ENCODE data around the gene WWOX. TPM values are rescaled to one million over a fixed set of nuclear protein-coding genes. Genes with fewer than 3 reads are reported as not detected.

Gene WWOX
- total and polyA plus RNA-seq, 2 donors (not counting 1 experiment from before 2014, with no cell fraction given), result 10.5 to 42.3 TPM

DNA sequence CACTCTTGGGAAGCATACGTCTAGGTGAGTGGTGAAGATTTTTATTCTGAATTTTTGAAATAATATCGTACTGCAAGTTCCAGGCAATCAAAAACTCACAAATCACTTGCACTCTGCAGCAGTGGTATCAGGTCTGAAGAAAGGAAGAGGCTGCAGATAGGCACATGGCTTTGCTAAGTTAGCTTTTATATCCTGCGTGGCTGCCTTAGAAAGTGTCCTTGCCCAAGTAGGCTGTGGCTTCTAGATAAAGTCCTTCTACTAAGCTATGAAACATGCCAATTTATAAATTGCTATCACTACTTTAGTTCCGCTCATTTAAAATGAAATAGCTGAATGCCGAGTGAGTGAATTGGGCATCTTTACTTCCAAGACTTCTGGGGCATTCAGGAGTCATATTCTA, 17.9 kb downstream of the WWOX start:
- Mint-ChIP-seq H3K4me1 (no peaks in the 10 kb centered on the region), H3K4me3 (no peak overlapping the region), H3K27ac (no peak overlapping the region), H3K27me3 (no peaks in the 10 kb centered on the region), H3K9me3 (ENCODE audit: insufficient read depth) (no peaks in the 10 kb centered on the region)
- Histone ChIP-seq H3K79me2 (ENCODE audit: control insufficient read depth, insufficient read depth, low read length) (no peaks in the 10 kb centered on the region), H4K20me1 (ENCODE audit: control insufficient read depth, insufficient read depth, low read length, poor library complexity, severe bottlenecking) (no peaks in the 10 kb centered on the region), H3K4me1 (ENCODE audit: control insufficient read depth in 2 of 2, insufficient read depth in 2 of 2, low read length in 2 of 2) (no peaks in the 10 kb centered on the region), H3K4me2 (replicated peaks; ENCODE audit: low read depth, low read length, poor library complexity, severe bottlenecking) (no peak overlapping the region), H3K4me3 (ENCODE audit: control extremely low read depth in 1 of 5, extremely low read depth in 1 of 5, insufficient read depth in 1 of 5, low read depth in 2 of 5, low read length in 4 of 5) (no peak overlapping the region), H3K27ac (ENCODE audit: low read length in 2 of 2) (no peak overlapping the region), H2AFZ (ENCODE audit: insufficient read depth, low read depth, low read length, poor library complexity, severe bottlenecking) (no peak overlapping the region), H3K9me3 (ENCODE audit: control extremely low read depth in 1 of 3, control insufficient read depth in 2 of 3, insufficient read depth in 1 of 3, low read length in 2 of 3) (no peaks in the 10 kb centered on the region), H3K36me3 (replicated peaks in 1 of 2; ENCODE audit: control extremely low read depth in 1 of 2, control insufficient read depth in 1 of 2, extremely low read depth in 1 of 2, insufficient read depth in 2 of 2, low read length in 1 of 2) (peaks cover 3 to 18% of the 10 kb centered on the region in 2 experiments), H3K27me3 (replicated peaks in 1 of 4; ENCODE audit: control extremely low read depth in 1 of 4, control insufficient read depth in 3 of 4, insufficient read depth in 4 of 4, low read length in 3 of 4) (no peaks in the 10 kb centered on the region), H3K9ac (ENCODE audit: low read length) (no peak overlapping the region)
- ChIA-PET CTCF (interaction anchor here (1.0 kb wide), 1 partner anchor 9 kb away, joined by 3 read pairs; no protein-coding TSS in a partner anchor), POLR2A (no interaction called here)
- ATAC-seq (ENCODE audit: low read depth) (no peak), DNase-seq (no peak)
- no CpG with 5 or more reads among the region's 5 CpGs for WGBS (ENCODE audit: insufficient coverage)
- TF ChIP-seq EZH2 (IDR thresholded peaks at IDR 0.05; ENCODE audit: borderline replicate concordance, insufficient read depth, low read depth, low read length, poor library complexity, severe bottlenecking) (no peak), CTCF (IDR thresholded peaks at IDR 0.05) (no peak)
- intact Hi-C loops (cut with micrococcal nuclease), result no loop called here

DNA sequence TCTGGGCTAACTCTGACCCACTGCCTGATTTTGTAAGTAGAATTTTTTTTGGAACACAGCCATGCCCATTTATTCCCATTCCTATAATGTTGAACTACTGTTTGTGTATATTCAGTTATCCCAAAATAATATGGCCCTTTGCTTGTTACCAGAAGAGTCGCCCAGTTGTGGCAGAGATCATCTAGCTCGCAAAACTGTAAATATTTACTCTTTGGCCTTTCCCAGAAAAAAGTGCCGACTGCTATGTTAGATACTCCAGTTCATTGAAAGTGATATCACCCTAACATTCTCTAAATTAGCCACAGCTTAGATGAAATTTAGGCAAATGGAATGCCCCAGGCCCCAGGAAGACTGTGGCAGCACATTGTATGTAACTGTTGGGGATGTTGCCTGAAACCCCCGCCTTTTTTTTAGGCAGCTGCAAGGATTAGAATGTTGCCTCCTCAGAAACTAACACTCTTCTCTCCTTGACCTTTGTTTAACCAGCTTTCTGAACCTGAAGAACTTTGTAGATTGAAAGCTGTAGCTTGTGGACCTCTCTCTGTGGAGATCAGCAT, 19.1 kb downstream of the WWOX start:
- Histone ChIP-seq H3K4me1 (ENCODE audit: control insufficient read depth in 2 of 2, insufficient read depth in 2 of 2, low read length in 2 of 2) (no peaks in the 10 kb centered on the region), H3K9ac (ENCODE audit: low read length) (no peak overlapping the region), H3K27me3 (replicated peaks in 1 of 4; ENCODE audit: control extremely low read depth in 1 of 4, control insufficient read depth in 3 of 4, insufficient read depth in 4 of 4, low read length in 3 of 4) (no peaks in the 10 kb centered on the region), H4K20me1 (ENCODE audit: control insufficient read depth, insufficient read depth, low read length, poor library complexity, severe bottlenecking) (no peaks in the 10 kb centered on the region), H3K27ac (ENCODE audit: low read length in 2 of 2) (no peak overlapping the region), H3K4me3 (ENCODE audit: control extremely low read depth in 1 of 5, extremely low read depth in 1 of 5, insufficient read depth in 1 of 5, low read depth in 2 of 5, low read length in 4 of 5) (no peak overlapping the region), H3K9me3 (ENCODE audit: control extremely low read depth in 1 of 3, control insufficient read depth in 2 of 3, insufficient read depth in 1 of 3, low read length in 2 of 3) (no peaks in the 10 kb centered on the region), H2AFZ (ENCODE audit: insufficient read depth, low read depth, low read length, poor library complexity, severe bottlenecking) (no peak overlapping the region), H3K4me2 (replicated peaks; ENCODE audit: low read depth, low read length, poor library complexity, severe bottlenecking) (no peak overlapping the region), H3K36me3 (replicated peaks in 1 of 2; ENCODE audit: control extremely low read depth in 1 of 2, control insufficient read depth in 1 of 2, extremely low read depth in 1 of 2, insufficient read depth in 2 of 2, low read length in 1 of 2) (peaks cover 3 to 18% of the 10 kb centered on the region in 2 experiments), H3K79me2 (ENCODE audit: control insufficient read depth, insufficient read depth, low read length) (no peaks in the 10 kb centered on the region)
- H3K27ac Mint-ChIP-seq, result no peak overlapping the region
- ATAC-seq (ENCODE audit: low read depth) (no peak), DNase-seq (no peak)
- 100% methylated on average over 2 of the region's 4 CpGs for WGBS (ENCODE audit: insufficient coverage)
- H3K4me1 Mint-ChIP-seq, result peaks cover 2% of the 10 kb centered on the region
- TF ChIP-seq CTCF (IDR thresholded peaks at IDR 0.05), result no peak
- no peak for TF ChIP-seq EZH2 (IDR thresholded peaks at IDR 0.05; ENCODE audit: borderline replicate concordance, insufficient read depth, low read depth, low read length, poor library complexity, severe bottlenecking)
- no peak overlapping the region for H3K4me3 Mint-ChIP-seq
- CTCF ChIA-PET, result interaction anchor here (0.6 to 1.5 kb wide), 2 partner anchors 19 to 654 kb away, joined by 3 to 5 read pairs; partner anchors contain the start of gene WWOX
- no peaks in the 10 kb centered on the region for H3K27me3 Mint-ChIP-seq
- intact Hi-C loops (cut with micrococcal nuclease), result no loop called here
- no peaks in the 10 kb centered on the region for H3K9me3 Mint-ChIP-seq (ENCODE audit: insufficient read depth)
- POLR2A ChIA-PET, result no interaction called here
